ENCODE measurements around the gene PNPLA1. TPM values are rescaled to one million over a fixed set of nuclear protein-coding genes. Genes with fewer than 3 reads are reported as not detected.

Gene PNPLA1
- total RNA-seq, 1 experiment from 2014 or later: not detected

DNA sequence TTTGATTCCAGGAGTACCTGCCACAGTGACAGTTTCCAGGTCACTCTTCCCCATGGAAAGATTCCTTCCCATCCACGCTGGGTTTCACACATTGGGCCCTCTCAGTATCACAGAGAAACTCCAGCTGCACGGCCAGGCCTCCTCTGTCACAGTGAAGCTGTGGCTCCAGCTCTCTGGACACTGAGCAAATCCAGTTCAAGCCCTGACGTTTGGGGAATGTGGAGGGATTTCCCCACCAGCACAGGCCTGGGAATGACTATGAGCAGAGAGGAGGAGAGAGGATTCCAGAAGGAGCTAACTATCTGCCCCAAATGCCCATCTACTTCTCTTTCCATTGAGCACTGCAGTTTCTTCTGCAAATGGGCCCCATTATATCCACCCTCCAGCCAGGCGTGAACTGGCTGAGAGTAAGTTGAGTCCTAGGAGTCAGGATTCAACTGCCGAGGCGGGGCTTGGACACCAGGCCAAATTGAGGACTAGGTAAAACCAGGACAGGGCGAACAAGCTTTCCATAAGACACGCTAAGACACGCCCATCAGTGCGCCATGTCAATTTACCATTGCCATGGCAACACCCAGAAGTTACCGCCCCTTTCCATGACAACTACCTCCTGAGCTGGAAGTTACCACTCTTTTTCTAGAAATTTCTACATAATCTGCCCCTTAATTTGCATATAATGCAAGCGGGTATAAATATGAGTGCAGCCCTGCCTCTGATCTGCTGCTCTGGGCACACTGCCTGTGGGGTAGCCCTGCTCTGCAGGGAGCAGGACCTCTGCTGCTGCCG, 76.0 kb downstream of the PNPLA1 start:
- H3K36me3 ChIP-seq (ENCODE audit: control insufficient read depth, insufficient read depth, low read length): no peaks in the 10 kb centered on the region
- POLR2A ChIA-PET: no interaction called here
- H3K4me1 ChIP-seq (ENCODE audit: control insufficient read depth, insufficient read depth, low read length): peaks cover under 1% of the 10 kb centered on the region; the same call in 1 of the 2 replicates
- no peaks in the 10 kb centered on the region for H3K9me3 ChIP-seq (ENCODE audit: control insufficient read depth, insufficient read depth, low read depth, low read length)
- CTCF ChIA-PET: interaction anchor here (1.0 kb wide), 1 partner anchor 222 kb away, joined by 3 read pairs; no protein-coding TSS in a partner anchor
- in situ Hi-C loops (cut with HindIII; ENCODE audit: low pct_unique_long_range_greater_than_20kb, low sequenced_read_pairs) (no loop called here), intact Hi-C loops (cut with micrococcal nuclease; ENCODE audit: unreplicated experiment) (no loop called here)
- H3K27ac ChIP-seq (ENCODE audit: low read length): no peak overlapping the region
- ATAC-seq (no peak), DNase-seq (ENCODE audit: low read depth, low spot score) (no peak)
- H3K4me3 ChIP-seq (ENCODE audit: low read depth in 2 of 2, low read length in 2 of 2): no peak overlapping the region
- TF ChIP-seq REST (IDR thresholded peaks at IDR 0.05; ENCODE audit: insufficient read depth in 1 of 2, low read depth in 2 of 2, low read length in 1 of 2) (no peak), POLR2AphosphoS5 (IDR thresholded peaks at IDR 0.05; ENCODE audit: low read depth, low read length) (no peak), SIN3A (IDR thresholded peaks at IDR 0.05; ENCODE audit: borderline replicate concordance, insufficient read depth, low read depth, low read length) (no peak), TCF7L2 (IDR thresholded peaks at IDR 0.05; ENCODE audit: low read depth, low read length) (no peak), CTCF (IDR thresholded peaks at IDR 0.05) (no peak)
- BruUV-seq (replicated peaks): no TSS peak
- no peaks in the 10 kb centered on the region for H3K27me3 ChIP-seq (ENCODE audit: control insufficient read depth, insufficient read depth, low read length)

DNA sequence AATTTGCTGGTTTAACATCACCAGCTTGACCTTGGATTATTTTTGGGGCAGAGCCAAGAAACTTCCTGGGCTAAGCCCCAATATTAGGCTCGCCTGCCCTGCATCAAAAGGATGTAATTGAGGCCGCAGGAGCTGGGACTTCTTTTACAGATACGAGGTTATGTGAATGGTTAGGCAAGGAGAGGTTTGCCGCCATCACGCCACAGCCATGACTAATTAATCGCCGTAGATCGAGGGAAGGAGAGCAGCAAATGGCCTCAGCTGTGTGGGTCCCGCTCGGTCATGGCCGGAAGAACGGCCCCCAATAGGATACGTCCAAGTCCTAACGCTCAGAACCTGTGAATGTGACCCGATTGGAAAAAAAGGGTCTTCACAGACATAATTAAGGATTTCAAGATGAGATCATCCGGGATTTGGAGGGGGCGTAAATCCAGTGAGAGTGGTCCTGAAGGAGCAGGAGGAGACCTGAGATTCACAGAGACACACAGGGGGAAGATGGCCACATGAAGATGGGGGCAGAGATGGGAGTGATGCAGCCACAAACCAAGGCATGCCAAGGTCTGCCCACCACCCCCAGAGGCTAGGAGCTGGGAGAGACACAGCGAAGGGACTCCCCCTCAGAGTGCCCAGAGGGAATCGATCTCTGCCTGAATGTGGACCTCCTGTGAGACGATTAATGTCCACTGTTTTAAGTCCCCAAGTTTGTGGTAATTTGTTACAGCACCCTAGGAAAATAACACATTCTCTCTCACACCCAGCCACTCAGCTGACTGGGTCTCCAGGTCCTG, 76.8 kb downstream of the PNPLA1 start:
- no peaks in the 10 kb centered on the region for H3K4me1 ChIP-seq (ENCODE audit: control insufficient read depth, insufficient read depth, low read length)
- intact Hi-C loops (cut with micrococcal nuclease; ENCODE audit: unreplicated experiment): no loop called here
- no peak overlapping the region for H3K27ac ChIP-seq (ENCODE audit: low read length)
- in situ Hi-C loops (cut with HindIII; ENCODE audit: low pct_unique_long_range_greater_than_20kb, low sequenced_read_pairs): no loop called here
- no peaks in the 10 kb centered on the region for H3K27me3 ChIP-seq (ENCODE audit: control insufficient read depth, insufficient read depth, low read length)
- no peak overlapping the region for H3K4me3 ChIP-seq (ENCODE audit: low read depth in 2 of 2, low read length in 2 of 2)
- DNase-seq (ENCODE audit: low read depth, low spot score) (no peak), ATAC-seq (no peak)
- no TSS peak for BruUV-seq (replicated peaks)
- TF ChIP-seq REST (IDR thresholded peaks at IDR 0.05; ENCODE audit: insufficient read depth in 1 of 2, low read depth in 2 of 2, low read length in 1 of 2) (no peak), SIN3A (IDR thresholded peaks at IDR 0.05; ENCODE audit: borderline replicate concordance, insufficient read depth, low read depth, low read length) (no peak), TCF7L2 (IDR thresholded peaks at IDR 0.05; ENCODE audit: low read depth, low read length) (no peak), POLR2AphosphoS5 (IDR thresholded peaks at IDR 0.05; ENCODE audit: low read depth, low read length) (no peak), CTCF (IDR thresholded peaks at IDR 0.05) (no peak)
- ChIA-PET CTCF (no interaction called here), POLR2A (no interaction called here)
- H3K36me3 ChIP-seq (ENCODE audit: control insufficient read depth, insufficient read depth, low read length): no peaks in the 10 kb centered on the region
- H3K9me3 ChIP-seq (ENCODE audit: control insufficient read depth, insufficient read depth, low read depth, low read length): no peaks in the 10 kb centered on the region
